ENCODE results near the gene GPR156. TPM values are rescaled to one million over a fixed set of nuclear protein-coding genes. Genes with fewer than 3 reads are reported as not detected.

The GPR156 gene
- total and polyA plus RNA-seq, 2 donors from 2014 or later = 0.17 to 0.50 TPM

DNA sequence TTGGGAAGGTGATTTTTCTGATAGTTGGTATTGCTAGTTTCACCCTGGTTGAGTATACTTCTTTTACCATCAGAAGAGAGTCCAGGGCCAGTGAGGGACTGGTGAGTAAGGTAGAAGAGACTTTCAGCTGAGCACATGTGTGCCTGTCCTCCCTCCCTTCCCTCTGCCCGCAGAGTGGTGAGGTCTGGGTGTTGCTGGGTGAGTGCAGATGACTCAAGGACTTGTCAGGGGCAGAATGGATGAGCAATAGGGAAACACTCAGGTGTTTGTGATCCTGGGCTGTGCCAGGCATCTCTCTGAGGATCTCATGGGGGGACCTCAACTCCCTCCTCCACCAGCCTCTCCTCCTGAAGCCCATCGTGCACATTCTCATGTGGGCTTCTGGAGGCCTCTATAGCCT lies 114.8 kb downstream of the GPR156 start:
- Histone ChIP-seq H3K9ac (ENCODE audit: low read length in 3 of 3) (no peak overlapping the region), H3K27me3 (ENCODE audit: control insufficient read depth, insufficient read depth, low read length) (no peaks in the 10 kb centered on the region), H3K4me3 (ENCODE audit: low read length in 3 of 3) (no peak overlapping the region), H3K4me1 (ENCODE audit: control insufficient read depth in 2 of 3, insufficient read depth in 2 of 3, low read depth in 1 of 3, low read length in 3 of 3) (no peaks in the 10 kb centered on the region), H3K27ac (ENCODE audit: low read depth in 2 of 2, low read length in 2 of 2) (no peak overlapping the region), H3K36me3 (ENCODE audit: control insufficient read depth in 2 of 3, insufficient read depth in 3 of 3, low read length in 3 of 3) (no peaks in the 10 kb centered on the region), H3K9me3 (ENCODE audit: control insufficient read depth in 2 of 3, insufficient read depth in 1 of 3, low read length in 3 of 3) (no peaks in the 10 kb centered on the region)
- FAIRE-seq (no peak), DNase-seq (no peak)
- TF ChIP-seq, protein P1, sequence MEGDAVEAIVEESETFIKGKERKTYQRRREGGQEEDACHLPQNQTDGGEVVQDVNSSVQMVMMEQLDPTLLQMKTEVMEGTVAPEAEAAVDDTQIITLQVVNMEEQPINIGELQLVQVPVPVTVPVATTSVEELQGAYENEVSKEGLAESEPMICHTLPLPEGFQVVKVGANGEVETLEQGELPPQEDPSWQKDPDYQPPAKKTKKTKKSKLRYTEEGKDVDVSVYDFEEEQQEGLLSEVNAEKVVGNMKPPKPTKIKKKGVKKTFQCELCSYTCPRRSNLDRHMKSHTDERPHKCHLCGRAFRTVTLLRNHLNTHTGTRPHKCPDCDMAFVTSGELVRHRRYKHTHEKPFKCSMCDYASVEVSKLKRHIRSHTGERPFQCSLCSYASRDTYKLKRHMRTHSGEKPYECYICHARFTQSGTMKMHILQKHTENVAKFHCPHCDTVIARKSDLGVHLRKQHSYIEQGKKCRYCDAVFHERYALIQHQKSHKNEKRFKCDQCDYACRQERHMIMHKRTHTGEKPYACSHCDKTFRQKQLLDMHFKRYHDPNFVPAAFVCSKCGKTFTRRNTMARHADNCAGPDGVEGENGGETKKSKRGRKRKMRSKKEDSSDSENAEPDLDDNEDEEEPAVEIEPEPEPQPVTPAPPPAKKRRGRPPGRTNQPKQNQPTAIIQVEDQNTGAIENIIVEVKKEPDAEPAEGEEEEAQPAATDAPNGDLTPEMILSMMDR (IDR thresholded peaks at IDR 0.05; ENCODE audit: borderline replicate concordance, extremely low read depth, insufficient read depth) = no peak
- intact Hi-C loops (cut with DNase I) = no loop called here

DNA sequence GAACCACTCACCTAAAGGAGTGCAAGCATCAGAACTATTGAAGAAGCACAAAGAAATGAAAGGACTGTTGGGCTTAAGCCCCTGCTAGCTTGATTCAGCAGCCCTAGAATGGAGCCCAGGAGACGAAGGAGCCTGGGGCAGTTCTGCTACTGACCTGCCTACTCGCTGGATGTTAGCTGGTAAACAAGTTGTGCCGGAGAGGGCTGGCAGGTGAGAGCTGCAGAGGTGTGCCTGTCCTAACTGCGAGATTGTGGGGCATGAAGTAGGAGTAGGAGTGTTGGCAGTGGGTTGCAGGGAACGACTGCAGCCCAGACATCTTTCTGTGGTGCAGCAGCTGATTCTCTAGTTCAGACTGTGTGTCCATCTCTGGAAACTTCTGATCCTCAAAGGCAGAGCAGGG lies 115.6 kb downstream of the GPR156 start:
- Histone ChIP-seq H3K36me3 (ENCODE audit: control insufficient read depth in 2 of 3, insufficient read depth in 3 of 3, low read length in 3 of 3) (no peaks in the 10 kb centered on the region), H3K9ac (ENCODE audit: low read length in 3 of 3) (no peak overlapping the region), H3K27ac (ENCODE audit: low read depth in 2 of 2, low read length in 2 of 2) (no peak overlapping the region), H3K4me1 (ENCODE audit: control insufficient read depth in 2 of 3, insufficient read depth in 2 of 3, low read depth in 1 of 3, low read length in 3 of 3) (no peaks in the 10 kb centered on the region), H3K4me3 (ENCODE audit: low read length in 3 of 3) (no peak overlapping the region), H3K9me3 (ENCODE audit: control insufficient read depth in 2 of 3, insufficient read depth in 1 of 3, low read length in 3 of 3) (no peaks in the 10 kb centered on the region), H3K27me3 (ENCODE audit: control insufficient read depth, insufficient read depth, low read length) (no peaks in the 10 kb centered on the region)
- intact Hi-C loops (cut with DNase I) = no loop called here
- FAIRE-seq = no peak
- no peak for DNase-seq
- TF ChIP-seq, protein P1 (IDR thresholded peaks at IDR 0.05; ENCODE audit: borderline replicate concordance, extremely low read depth, insufficient read depth) = no peak

DNA sequence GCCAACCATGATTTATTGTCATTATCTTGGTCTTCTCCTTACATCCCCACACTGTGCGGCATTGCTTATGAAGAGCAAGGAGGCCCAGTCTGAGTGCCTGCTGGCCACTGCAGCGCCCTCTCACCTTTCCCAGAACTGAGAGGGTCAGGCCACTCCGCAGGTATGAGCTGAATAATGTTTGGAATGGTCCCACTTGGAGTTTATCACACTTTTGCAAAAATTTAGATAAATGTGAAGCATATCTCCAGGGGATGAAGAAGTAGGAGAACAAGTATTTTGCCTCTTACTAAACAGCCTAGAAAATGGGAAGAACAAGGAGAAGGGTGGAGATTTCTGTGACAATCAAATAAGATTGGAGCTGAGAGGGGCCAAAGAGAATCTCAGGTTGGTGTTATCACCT lies 116.4 kb downstream of the GPR156 start:
- no peaks in the 10 kb centered on the region for H3K4me1 ChIP-seq (ENCODE audit: control insufficient read depth in 2 of 3, insufficient read depth in 2 of 3, low read depth in 1 of 3, low read length in 3 of 3)
- no peaks in the 10 kb centered on the region for H3K9me3 ChIP-seq (ENCODE audit: control insufficient read depth in 2 of 3, insufficient read depth in 1 of 3, low read length in 3 of 3)
- no peaks in the 10 kb centered on the region for H3K36me3 ChIP-seq (ENCODE audit: control insufficient read depth in 2 of 3, insufficient read depth in 3 of 3, low read length in 3 of 3)
- FAIRE-seq (no peak), DNase-seq (no peak)
- no peak overlapping the region for H3K27ac ChIP-seq (ENCODE audit: low read depth in 2 of 2, low read length in 2 of 2)
- intact Hi-C loops (cut with DNase I) = no loop called here
- TF ChIP-seq, protein P1 (IDR thresholded peaks at IDR 0.05; ENCODE audit: borderline replicate concordance, extremely low read depth, insufficient read depth) = no peak
- no peak overlapping the region for H3K4me3 ChIP-seq (ENCODE audit: low read length in 3 of 3)
- no peak overlapping the region for H3K9ac ChIP-seq (ENCODE audit: low read length in 3 of 3)
- H3K27me3 ChIP-seq (ENCODE audit: control insufficient read depth, insufficient read depth, low read length) = no peaks in the 10 kb centered on the region

DNA sequence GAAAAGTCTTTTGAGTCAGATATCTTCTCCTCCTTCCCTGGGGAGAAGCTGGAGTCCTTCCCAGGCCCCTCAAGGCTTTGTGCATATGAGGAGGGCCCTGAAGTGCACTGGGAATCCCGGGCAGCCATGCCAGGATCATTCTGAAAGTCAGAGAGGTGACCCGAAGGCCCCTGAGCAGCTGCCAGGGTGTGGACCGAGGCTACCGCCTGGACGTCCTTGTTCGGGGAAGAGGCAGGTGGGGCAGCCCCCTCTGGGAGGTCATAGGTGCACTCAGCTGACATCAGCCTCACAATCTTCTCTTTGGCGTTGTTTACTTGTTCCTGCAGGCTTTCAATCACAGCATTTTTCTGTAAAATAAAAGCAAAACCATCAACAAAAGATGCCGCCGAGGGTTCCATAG lies 117.0 kb downstream of the GPR156 start:
- H3K4me3 ChIP-seq (ENCODE audit: low read length in 3 of 3) = no peak overlapping the region
- no peaks in the 10 kb centered on the region for H3K36me3 ChIP-seq (ENCODE audit: control insufficient read depth in 2 of 3, insufficient read depth in 3 of 3, low read length in 3 of 3)
- TF ChIP-seq, protein P1 (IDR thresholded peaks at IDR 0.05; ENCODE audit: borderline replicate concordance, extremely low read depth, insufficient read depth) = no peak
- FAIRE-seq (no peak), DNase-seq (no peak)
- H3K27me3 ChIP-seq (ENCODE audit: control insufficient read depth, insufficient read depth, low read length) = no peaks in the 10 kb centered on the region
- no peaks in the 10 kb centered on the region for H3K4me1 ChIP-seq (ENCODE audit: control insufficient read depth in 2 of 3, insufficient read depth in 2 of 3, low read depth in 1 of 3, low read length in 3 of 3)
- H3K27ac ChIP-seq (ENCODE audit: low read depth in 2 of 2, low read length in 2 of 2) = no peak overlapping the region
- intact Hi-C loops (cut with DNase I) = no loop called here
- no peaks in the 10 kb centered on the region for H3K9me3 ChIP-seq (ENCODE audit: control insufficient read depth in 2 of 3, insufficient read depth in 1 of 3, low read length in 3 of 3)
- no peak overlapping the region for H3K9ac ChIP-seq (ENCODE audit: low read length in 3 of 3)

Data from kidney (tissue), 14 donors.